ENCODE measurements around the gene MEIOB. TPM values are rescaled to one million over a fixed set of nuclear protein-coding genes. Genes with fewer than 3 reads are reported as not detected.
"Not testable (repeated sequence)": the region's sequence is repeated elsewhere in the genome, so short reads cannot be mapped to it uniquely, and the experiment has no call there.

The MEIOB gene
- total RNA-seq, 1 donor from 2014 or later, result not detected

GRCh38 chr16:1884889-1885288 lies 12.9 kb upstream of the MEIOB start:
- Histone ChIP-seq H3K27ac (replicated peaks) (no peak overlapping the region), H3K27me3 (ENCODE audit: low read depth) (peaks cover 96% of the 10 kb centered on the region), H3K9me3 (replicated peaks) (no peaks in the 10 kb centered on the region), H3K4me1 (no peaks in the 10 kb centered on the region), H3K4me3 (no peak overlapping the region), H3K36me3 (no peaks in the 10 kb centered on the region)
- DNase-seq, result no peak
- no peak for TF ChIP-seq CTCF (IDR thresholded peaks at IDR 0.05; ENCODE audit: borderline replicate concordance)
- intact Hi-C loops (cut with micrococcal nuclease), result no loop called here

GRCh38 chr16:1884155-1884760 lies 12.3 kb upstream of the MEIOB start:
- peaks cover 97% of the 10 kb centered on the region for H3K27me3 ChIP-seq (ENCODE audit: low read depth)
- no peak for DNase-seq
- no peaks in the 10 kb centered on the region for H3K9me3 ChIP-seq (replicated peaks)
- no peak overlapping the region for H3K27ac ChIP-seq (replicated peaks)
- no peaks in the 10 kb centered on the region for H3K36me3 ChIP-seq
- H3K4me1 ChIP-seq, result no peaks in the 10 kb centered on the region
- H3K4me3 ChIP-seq, result no peak overlapping the region
- peak; percentile 13 for TF ChIP-seq CTCF (IDR thresholded peaks at IDR 0.05; ENCODE audit: borderline replicate concordance)
- intact Hi-C loops (cut with micrococcal nuclease), result no loop called here

GRCh38 chr16:1881172-1881571 lies 9.2 kb upstream of the MEIOB start:
- intact Hi-C loops (cut with micrococcal nuclease); H3K4me1 ChIP-seq; H3K9me3 ChIP-seq (replicated peaks); H3K27ac ChIP-seq (replicated peaks); H3K36me3 ChIP-seq; DNase-seq; H3K4me3 ChIP-seq: not testable (repeated sequence)
- H3K27me3 ChIP-seq (ENCODE audit: low read depth), result peaks cover 98% of the 10 kb centered on the region

GRCh38 chr16:1879477-1879876 lies 7.5 kb upstream of the MEIOB start:
- no peaks in the 10 kb centered on the region for H3K4me1 ChIP-seq
- no peak for DNase-seq
- H3K36me3 ChIP-seq, result no peaks in the 10 kb centered on the region
- H3K4me3 ChIP-seq, result no peak overlapping the region
- H3K27me3 ChIP-seq (ENCODE audit: low read depth), result peaks cover 98% of the 10 kb centered on the region
- no peak for TF ChIP-seq CTCF (IDR thresholded peaks at IDR 0.05; ENCODE audit: borderline replicate concordance)
- no peak overlapping the region for H3K27ac ChIP-seq (replicated peaks)
- intact Hi-C loops (cut with micrococcal nuclease), result no loop called here
- H3K9me3 ChIP-seq (replicated peaks), result no peaks in the 10 kb centered on the region

GRCh38 chr16:1878256-1878655 lies 6.3 kb upstream of the MEIOB start:
- H3K36me3 ChIP-seq, result no peaks in the 10 kb centered on the region
- no peak for DNase-seq
- no peaks in the 10 kb centered on the region for H3K9me3 ChIP-seq (replicated peaks)
- no peaks in the 10 kb centered on the region for H3K4me1 ChIP-seq
- peaks cover 95% of the 10 kb centered on the region for H3K27me3 ChIP-seq (ENCODE audit: low read depth)
- intact Hi-C loops (cut with micrococcal nuclease), result no loop called here
- no peak overlapping the region for H3K27ac ChIP-seq (replicated peaks)
- H3K4me3 ChIP-seq, result no peak overlapping the region
- TF ChIP-seq CTCF (IDR thresholded peaks at IDR 0.05; ENCODE audit: borderline replicate concordance), result no peak

GRCh38 chr16:1877804-1878203 lies 5.8 kb upstream of the MEIOB start:
- peaks cover 95% of the 10 kb centered on the region for H3K27me3 ChIP-seq (ENCODE audit: low read depth)
- intact Hi-C loops (cut with micrococcal nuclease), result no loop called here
- H3K36me3 ChIP-seq, result no peaks in the 10 kb centered on the region
- no peak for DNase-seq
- no peak overlapping the region for H3K27ac ChIP-seq (replicated peaks)
- H3K4me3 ChIP-seq, result no peak overlapping the region
- no peak for TF ChIP-seq CTCF (IDR thresholded peaks at IDR 0.05; ENCODE audit: borderline replicate concordance)
- H3K4me1 ChIP-seq, result no peaks in the 10 kb centered on the region
- no peaks in the 10 kb centered on the region for H3K9me3 ChIP-seq (replicated peaks)
